Sigmoid colon (tissue), 4 donors: ENCODE measurements around the gene RALGAPB.

ENCODE experiments used
- POLR2AphosphoS5 ChIP-seq, 4 donors: sonication (generic); formaldehyde crosslinking; IDR thresholded peaks; one replicate each; pipeline ENCODE4 v1.6.1; 2017; ENCODE audit warnings: antibody characterized with exemption in 4 of 4
- TF ChIP-seq, protein P1 (sequence below), 4 experiments: fragments of 450-650 bp in 3 of 4; fragments of 200-600 bp in 1 of 4; IDR thresholded peaks; one replicate each; pipeline ENCODE4 v1.5.1; 2016 to 2019; ENCODE audit warnings: antibody characterized with exemption in 4 of 4, mild to moderate bottlenecking in 3 of 4, moderate library complexity in 2 of 4

DNA sequence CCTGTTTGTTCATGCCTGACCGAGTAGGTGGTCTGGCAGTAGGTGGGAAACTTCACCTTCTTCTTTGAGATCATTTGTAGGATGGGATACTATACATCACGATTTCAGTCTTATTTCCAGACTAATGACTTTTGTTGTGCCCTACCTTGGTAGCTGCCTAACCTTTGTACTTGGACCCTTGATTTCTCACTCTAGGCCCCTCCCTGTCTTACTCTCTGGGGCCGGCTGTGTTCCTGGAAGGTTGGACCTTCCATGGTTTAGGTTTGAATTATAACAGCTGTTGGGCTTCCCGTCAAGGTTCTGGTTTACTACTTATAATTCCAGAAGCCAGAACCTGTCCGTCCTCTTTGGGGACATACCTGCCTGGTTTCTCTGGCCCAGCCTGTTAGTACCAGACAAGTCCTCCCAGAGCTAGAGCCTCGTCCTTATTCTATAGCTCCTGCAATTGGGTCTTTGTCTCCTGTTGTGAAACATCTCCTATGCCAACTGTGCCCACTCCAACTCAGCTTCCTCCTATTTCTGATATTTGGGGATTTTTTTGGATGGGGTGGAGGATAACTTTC, 93.5 kb downstream of the RALGAPB start:
- TF ChIP-seq, protein P1, sequence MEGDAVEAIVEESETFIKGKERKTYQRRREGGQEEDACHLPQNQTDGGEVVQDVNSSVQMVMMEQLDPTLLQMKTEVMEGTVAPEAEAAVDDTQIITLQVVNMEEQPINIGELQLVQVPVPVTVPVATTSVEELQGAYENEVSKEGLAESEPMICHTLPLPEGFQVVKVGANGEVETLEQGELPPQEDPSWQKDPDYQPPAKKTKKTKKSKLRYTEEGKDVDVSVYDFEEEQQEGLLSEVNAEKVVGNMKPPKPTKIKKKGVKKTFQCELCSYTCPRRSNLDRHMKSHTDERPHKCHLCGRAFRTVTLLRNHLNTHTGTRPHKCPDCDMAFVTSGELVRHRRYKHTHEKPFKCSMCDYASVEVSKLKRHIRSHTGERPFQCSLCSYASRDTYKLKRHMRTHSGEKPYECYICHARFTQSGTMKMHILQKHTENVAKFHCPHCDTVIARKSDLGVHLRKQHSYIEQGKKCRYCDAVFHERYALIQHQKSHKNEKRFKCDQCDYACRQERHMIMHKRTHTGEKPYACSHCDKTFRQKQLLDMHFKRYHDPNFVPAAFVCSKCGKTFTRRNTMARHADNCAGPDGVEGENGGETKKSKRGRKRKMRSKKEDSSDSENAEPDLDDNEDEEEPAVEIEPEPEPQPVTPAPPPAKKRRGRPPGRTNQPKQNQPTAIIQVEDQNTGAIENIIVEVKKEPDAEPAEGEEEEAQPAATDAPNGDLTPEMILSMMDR (IDR thresholded peaks at IDR 0.05) = no peak
- TF ChIP-seq POLR2AphosphoS5 (IDR thresholded peaks at IDR 0.05) = no peak
